Measurements from ENCODE around the gene MICALL2. TPM values are rescaled to one million over a fixed set of nuclear protein-coding genes. Genes with fewer than 3 reads are reported as not detected.

Gene MICALL2
- polyA plus RNA-seq, 5 donors: 6.9 to 19.1 (median 12.1) TPM

- no peak for DNase-seq
These were observed 40.0 kb downstream of the MICALL2 start for GRCh38 chr7:1419310-1419634.

GRCh38 chr7:1418505-1419309 lies 40.6 kb downstream of the MICALL2 start:
- no peak for DNase-seq

GRCh38 chr7:1415389-1415990 lies 43.8 kb downstream of the MICALL2 start:
- DNase-seq: no peak

GRCh38 chr7:1413936-1414639 lies 45.2 kb downstream of the MICALL2 start:
- DNase-seq: no peak

GRCh38 chr7:1412322-1413261 lies 46.7 kb downstream of the MICALL2 start:
- DNase-seq: peak; percentile 58 to 70

GRCh38 chr7:1411414-1411813 lies 47.9 kb downstream of the MICALL2 start:
- no peak for DNase-seq

- DNase-seq: no peak
These were observed 48.3 kb downstream of the MICALL2 start for GRCh38 chr7:1410992-1411391.

- DNase-seq: no peak
These were observed 49.7 kb downstream of the MICALL2 start for GRCh38 chr7:1409555-1409954.

- no peak for DNase-seq
These were observed 50.8 kb downstream of the MICALL2 start for GRCh38 chr7:1408466-1408865.

- no peak for DNase-seq
These were observed 51.4 kb downstream of the MICALL2 start for GRCh38 chr7:1407892-1408291.

- DNase-seq: no peak
These were observed 54.2 kb downstream of the MICALL2 start for GRCh38 chr7:1404898-1405548.

GRCh38 chr7:1404460-1404809 lies 54.8 kb downstream of the MICALL2 start:
- no peak for DNase-seq

GRCh38 chr7:1403638-1404459 lies 55.4 kb downstream of the MICALL2 start:
- DNase-seq: no peak

- no peak for DNase-seq
These were observed 56.3 kb downstream of the MICALL2 start for GRCh38 chr7:1402791-1403637.

- DNase-seq: no peak
These were observed 57.0 kb downstream of the MICALL2 start for GRCh38 chr7:1402110-1402790.

GRCh38 chr7:1401011-1401410 lies 58.3 kb downstream of the MICALL2 start:
- no peak for DNase-seq

GRCh38 chr7:1400371-1400770 lies 58.9 kb downstream of the MICALL2 start:
- no peak for DNase-seq

- DNase-seq: no peak
These were observed 61.6 kb downstream of the MICALL2 start for GRCh38 chr7:1397491-1398327.

Measured in right lung (tissue), 5 donors.